Small intestine (tissue), 7 donors: ENCODE results near the gene MCF2L2. TPM values are rescaled to one million over a fixed set of nuclear protein-coding genes. Genes with fewer than 3 reads are reported as not detected.

Source experiments
- DNase-seq, 2 donors: peaks; one replicate each; pipeline versions ENCODE4 v3.0.0 to v3.0.0-alpha.2; 2013
- FAIRE-seq: peaks from 2 replicates; lab custom pipeline; 2012; peaks lifted over from hg19 to GRCh38; lab: Jason Lieb, UNC
- H3K27ac ChIP-seq, 3 donors: one replicate each; pipeline ENCODE4 v1.5.1; 2013; ENCODE audit warnings: low read length in 2 of 3, mild to moderate bottlenecking in 2 of 3, control low read depth in 1 of 3, inconsistent platforms in 1 of 3, low read depth in 1 of 3, moderate library complexity in 1 of 3
- H3K27me3 ChIP-seq, 3 donors: one replicate each; pipeline ENCODE4 v1.6.1; 2013; ENCODE audit warnings: low read length in 3 of 3, inconsistent platforms in 1 of 3; ENCODE audit not compliant: control insufficient read depth in 3 of 3, insufficient read depth in 3 of 3
- H3K36me3 ChIP-seq, 3 donors: one replicate each; pipeline ENCODE4 v1.6.1; 2013; ENCODE audit warnings: low read length in 3 of 3, inconsistent platforms in 1 of 3, low read depth in 1 of 3, mild to moderate bottlenecking in 1 of 3, moderate library complexity in 1 of 3; ENCODE audit not compliant: control insufficient read depth in 3 of 3, insufficient read depth in 2 of 3
- H3K4me1 ChIP-seq, 3 donors: one replicate each; pipeline ENCODE4 v1.6.1; 2013; ENCODE audit warnings: low read length in 2 of 3, inconsistent platforms in 1 of 3, low read depth in 1 of 3, mild to moderate bottlenecking in 1 of 3, moderate library complexity in 1 of 3; ENCODE audit not compliant: control insufficient read depth in 3 of 3, insufficient read depth in 2 of 3
- H3K4me3 ChIP-seq, 3 donors: one replicate each; pipeline ENCODE4 v1.5.1; 2013; ENCODE audit warnings: low read length in 3 of 3, control low read depth in 1 of 3, inconsistent platforms in 1 of 3, low read depth in 1 of 3, mild to moderate bottlenecking in 1 of 3, moderate library complexity in 1 of 3
- H3K9me3 ChIP-seq, 2 donors: one replicate each; pipeline ENCODE4 v1.6.1; 2013; ENCODE audit warnings: low read depth in 1 of 2, low read length in 1 of 2; ENCODE audit not compliant: control insufficient read depth in 2 of 2, insufficient read depth in 1 of 2
- WGBS, 3 donors: extraction: QIAGEN DNeasy Blood & Tissue Kit; methylation state at CpG; one replicate each; pipeline ENCODE4 v1.1.7; 2013; 5-methylcytosine and 5-hydroxymethylcytosine counted together
- polyA plus RNA-seq, 4 donors: library from polyadenylated mRNA; stranded (reverse) in 3 of 4; unstranded in 1 of 4; fragments of 200-250 nt in 3 of 4; fragments of 120-200 nt in 1 of 4; gene quantifications; one replicate each; pipeline versions ENCODE4 v1.2.1 to v1.2.3, GENCODE V29; 2013
- donor health status: healthy with polysubstance abuse.
- donor health status: control.
- donor health status: control.
- donor health status: Bipolar disorder and iron deficiency.
- donor health status: healthy.

The MCF2L2 gene
- polyA plus RNA-seq, 4 donors, result 1.1 to 1.3 (median 1.2) TPM; not detected in 1

- Histone ChIP-seq H3K36me3 (no peaks in the 10 kb centered on the region), H3K27me3 (no peaks in the 10 kb centered on the region), H3K4me1 (peaks cover 0 to 27% (median 0%) of the 10 kb centered on the region in 3 donors), H3K4me3 (no peak overlapping the region), H3K9me3 (no peaks in the 10 kb centered on the region), H3K27ac (peak overlapping the region in 1 of 3 donors; percentile 52)
- DNase-seq, result peak; percentile 51 to 77
- WGBS, 3 donors, result 50 to 67% (median 61%) methylated on average over 3 of the region's 3 CpGs
- FAIRE-seq, result no peak
Observed at GRCh38 chr3:183213415-183214276, 214.8 kb downstream of the MCF2L2 start.

DNA sequence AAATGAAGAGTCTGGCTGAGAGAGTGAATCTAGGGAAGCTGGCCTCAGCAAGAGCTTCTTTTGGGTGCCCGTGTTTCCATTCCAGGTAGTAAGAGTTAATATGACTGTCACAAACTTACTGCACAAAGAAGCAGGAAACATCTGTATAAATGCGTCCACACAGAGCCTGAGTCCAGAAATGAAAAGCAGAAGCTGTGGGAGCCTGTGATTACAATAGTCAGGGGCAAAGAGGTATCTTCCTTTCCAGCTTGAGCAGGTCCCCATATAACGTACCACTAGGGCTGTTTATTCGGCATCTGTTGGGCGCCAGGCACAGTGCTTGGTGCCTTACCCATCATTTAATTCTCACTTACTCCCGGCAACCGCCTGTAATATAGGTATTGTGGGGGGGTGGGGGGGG is 215.9 kb downstream of the MCF2L2 start:
- Histone ChIP-seq H3K4me3 (no peak overlapping the region), H3K9me3 (no peaks in the 10 kb centered on the region), H3K4me1 (peaks cover 0 to 27% (median 2%) of the 10 kb centered on the region in 3 donors), H3K36me3 (no peaks in the 10 kb centered on the region), H3K27ac (peak overlapping the region in 2 of 3 donors; percentile 4 to 20), H3K27me3 (no peaks in the 10 kb centered on the region)
- no peak for DNase-seq
- FAIRE-seq, result no peak
- WGBS, 3 donors, result 44 to 53% (median 46%) methylated on average over 7 of the region's 7 CpGs

GRCh38 chr3:183212096-183212495 is 216.3 kb downstream of the MCF2L2 start:
- H3K4me3 ChIP-seq, result no peak overlapping the region
- DNase-seq (no peak), FAIRE-seq (no peak)
- H3K4me1 ChIP-seq, result peaks cover 0 to 27% (median 5%) of the 10 kb centered on the region in 3 donors
- H3K36me3 ChIP-seq, result no peaks in the 10 kb centered on the region
- WGBS, 3 donors, result 76 to 86% (median 76%) methylated on average over 12 of the region's 12 CpGs
- no peaks in the 10 kb centered on the region for H3K27me3 ChIP-seq
- peak overlapping the region in 2 of 3 donors; percentile 4 to 20 for H3K27ac ChIP-seq
- no peaks in the 10 kb centered on the region for H3K9me3 ChIP-seq

GRCh38 chr3:183211352-183211751 is 217.1 kb downstream of the MCF2L2 start:
- Histone ChIP-seq H3K9me3 (no peaks in the 10 kb centered on the region), H3K36me3 (no peaks in the 10 kb centered on the region), H3K27me3 (no peaks in the 10 kb centered on the region), H3K4me3 (no peak overlapping the region), H3K4me1 (peaks cover 0 to 30% (median 5%) of the 10 kb centered on the region in 3 donors), H3K27ac (peak overlapping the region; percentile 68 to 78 (median 77))
- DNase-seq (peak; percentile 84 to 88), FAIRE-seq (no peak)
- WGBS, 3 donors, result 43 to 67% (median 50%) methylated on average over 13 of the region's 13 CpGs

- Histone ChIP-seq H3K4me3 (no peak overlapping the region), H3K27ac (peak overlapping the region; percentile 68 to 78 (median 77)), H3K36me3 (no peaks in the 10 kb centered on the region), H3K9me3 (no peaks in the 10 kb centered on the region), H3K27me3 (no peaks in the 10 kb centered on the region), H3K4me1 (peaks cover 0 to 30% (median 5%) of the 10 kb centered on the region in 3 donors)
- DNase-seq (peak in 1 of 2 donors; percentile 27), FAIRE-seq (no peak)
- 59 to 68% (median 61%) methylated on average over 9 of the region's 9 CpGs for WGBS, 3 donors
Observed at GRCh38 chr3:183210862-183211341, 217.5 kb downstream of the MCF2L2 start.

GRCh38 chr3:183210341-183210740 is 218.1 kb downstream of the MCF2L2 start:
- 70 to 85% (median 76%) methylated on average over 5 of the region's 5 CpGs for WGBS, 3 donors
- FAIRE-seq, result no peak
- DNase-seq, result no peak
- Histone ChIP-seq H3K27ac (peak overlapping the region; percentile 68 to 78 (median 77)), H3K36me3 (no peaks in the 10 kb centered on the region), H3K9me3 (no peaks in the 10 kb centered on the region), H3K27me3 (no peaks in the 10 kb centered on the region), H3K4me1 (peaks cover 0 to 30% (median 5%) of the 10 kb centered on the region in 3 donors), H3K4me3 (no peak overlapping the region)

- H3K9me3 ChIP-seq, result no peaks in the 10 kb centered on the region
- DNase-seq (no peak), FAIRE-seq (no peak)
- no peaks in the 10 kb centered on the region for H3K36me3 ChIP-seq
- H3K27me3 ChIP-seq, result no peaks in the 10 kb centered on the region
- WGBS, 3 donors, result 82 to 89% (median 84%) methylated on average over 2 of the region's 2 CpGs
- H3K4me1 ChIP-seq, result peaks cover 0 to 25% (median 5%) of the 10 kb centered on the region in 3 donors
- H3K27ac ChIP-seq, result no peak overlapping the region
- no peak overlapping the region for H3K4me3 ChIP-seq
Observed at GRCh38 chr3:183208800-183209199, 219.6 kb downstream of the MCF2L2 start.

- H3K4me3 ChIP-seq, result no peak overlapping the region
- peaks cover 0 to 20% (median 5%) of the 10 kb centered on the region in 3 donors for H3K4me1 ChIP-seq
- H3K9me3 ChIP-seq, result peaks cover 0 to 3% of the 10 kb centered on the region in 2 donors
- DNase-seq, result no peak
- no peaks in the 10 kb centered on the region for H3K27me3 ChIP-seq
- no peak for FAIRE-seq
- no peaks in the 10 kb centered on the region for H3K36me3 ChIP-seq
- H3K27ac ChIP-seq, result no peak overlapping the region
- 71 to 81% (median 77%) methylated on average over 2 of the region's 2 CpGs for WGBS, 3 donors
Observed at GRCh38 chr3:183208260-183208659, 220.2 kb downstream of the MCF2L2 start.
